NCI-H1930 (cell line): Measurements from ENCODE around the gene BUD31.

Experiments used
- DNase-seq, 2 experiments: peaks; one replicate each; lab custom pipeline; 2025; lab: John Stamatoyannopoulos, UW

BUD31 gene

DNA sequence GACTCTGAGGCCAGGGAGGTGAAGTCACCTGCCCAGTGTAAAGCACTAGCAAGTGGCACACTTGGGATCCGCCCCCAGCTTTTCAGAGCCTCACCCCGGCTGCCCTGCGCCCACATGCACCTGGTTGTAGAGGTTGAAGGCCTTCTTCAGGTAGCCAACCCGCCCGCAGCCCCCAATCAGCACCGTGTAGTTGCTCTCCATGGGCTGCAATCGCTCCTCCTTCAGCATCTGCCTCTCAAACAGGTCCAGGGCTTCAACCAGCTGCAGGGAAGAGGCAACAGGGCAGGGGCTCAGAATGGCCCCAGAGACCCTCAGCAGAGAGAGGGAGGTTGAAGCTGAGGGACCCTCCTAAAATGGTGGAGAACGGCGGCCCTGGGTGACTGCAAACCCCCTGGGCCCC lies 24.4 kb downstream of the BUD31 start:
- no peak for DNase-seq

DNA sequence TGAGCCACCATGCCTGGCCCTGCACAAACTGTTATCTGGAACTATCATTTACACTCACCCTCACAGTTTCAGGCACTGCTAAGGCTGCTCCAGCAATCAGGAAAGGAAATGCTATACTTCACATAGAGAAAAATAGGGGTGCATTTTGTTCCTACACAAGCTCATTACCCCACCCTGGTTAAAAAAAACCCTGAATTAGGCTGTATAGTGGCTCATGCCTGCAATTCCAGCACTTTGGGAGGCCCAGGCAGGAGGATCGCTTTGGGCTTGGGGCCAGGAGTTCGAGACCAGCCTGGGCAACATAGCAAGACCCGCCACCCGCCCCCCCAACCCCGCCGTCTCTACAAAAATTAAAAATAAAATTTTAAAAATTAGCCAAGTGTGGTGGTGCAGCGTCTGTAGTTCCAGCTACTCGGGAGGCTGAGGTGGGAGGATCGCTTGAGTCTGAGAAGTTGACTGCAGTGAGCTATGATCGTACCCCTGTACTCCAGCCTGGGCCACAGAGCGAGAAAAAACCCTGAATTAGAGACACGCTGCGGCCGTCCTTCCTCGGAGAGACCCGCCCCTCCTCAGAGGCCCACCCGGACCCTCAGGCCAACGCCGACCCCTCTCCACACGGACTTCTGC lies 29.3 kb downstream of the BUD31 start:
- no peak for DNase-seq

DNA sequence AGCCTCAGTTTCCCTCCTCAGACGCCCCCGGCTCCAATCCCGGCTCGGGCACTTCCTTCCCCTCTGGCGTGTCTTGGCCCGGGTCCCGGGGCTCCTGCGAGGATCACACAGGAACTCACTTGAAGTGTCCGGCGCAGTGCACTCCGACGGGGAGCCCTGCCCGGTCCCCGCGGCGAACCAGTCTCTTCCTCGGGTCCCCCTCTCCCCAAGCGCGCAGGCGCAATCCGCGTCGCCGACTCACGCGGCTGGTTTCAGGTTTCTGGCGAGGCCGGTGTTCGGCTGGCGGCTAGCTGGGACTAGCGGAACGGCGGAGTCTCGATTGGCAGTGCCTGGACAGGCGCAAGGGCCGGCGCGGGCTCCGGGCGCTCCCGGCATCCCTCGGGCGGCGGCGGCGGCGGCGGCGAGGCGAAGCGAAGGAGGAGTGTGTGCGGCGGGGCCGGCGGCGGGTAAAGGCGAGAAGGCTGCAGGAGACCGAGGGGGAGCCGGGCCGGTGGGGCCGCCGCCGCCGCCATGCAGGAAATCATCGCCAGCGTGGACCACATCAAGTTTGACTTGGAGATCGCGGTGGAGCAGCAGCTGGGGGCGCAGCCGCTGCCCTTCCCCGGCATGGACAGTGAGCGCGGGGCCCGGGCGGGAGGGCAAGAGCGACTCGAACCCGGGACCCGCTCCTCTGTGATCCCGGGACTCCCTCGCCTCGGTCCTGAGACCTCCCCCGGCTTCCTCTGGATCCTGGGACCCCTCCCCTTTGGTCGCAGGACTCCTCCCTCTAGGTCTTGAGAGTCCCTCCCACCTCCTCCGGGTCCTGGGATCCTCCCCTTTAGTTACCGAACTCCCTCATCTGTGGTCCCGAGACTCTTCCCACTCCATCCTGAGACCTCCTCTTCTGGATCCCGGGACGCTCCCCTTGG lies 30.1 kb downstream of the BUD31 start, which contains the start of the genes CPSF4 and PTCD1:
Gene CPSF4 (plus strand): TSS at position 371 of the 908 bp plus-strand sequence. CDS start 140 bp downstream, at position 511.
Gene PTCD1 (minus strand): TSS at position 226 of the 908 bp plus-strand sequence. CDS start 3,556 bp downstream, outside the sequence.
- DNase-seq, result peak; percentile 95 to 96

DNA sequence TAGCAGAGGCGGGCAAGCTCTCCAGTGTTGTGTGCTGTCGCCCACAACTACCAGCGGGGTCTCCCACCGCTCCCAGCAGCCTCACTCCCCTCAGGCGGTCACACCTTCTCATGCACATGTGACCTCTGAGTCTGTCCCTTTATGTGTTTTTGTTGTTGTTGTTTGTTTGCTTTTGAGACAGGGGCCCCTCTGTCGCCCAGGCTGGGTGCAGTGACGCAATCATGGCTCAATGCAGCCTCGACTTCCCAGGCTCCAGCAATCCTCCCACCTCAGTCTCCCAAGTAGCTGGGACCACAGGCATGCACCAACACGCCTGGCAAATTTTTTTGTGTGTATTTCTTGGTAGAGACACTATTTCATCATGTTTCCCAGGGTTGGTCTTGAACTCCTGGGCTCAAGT lies 31.4 kb downstream of the BUD31 start:
- no peak for DNase-seq

DNA sequence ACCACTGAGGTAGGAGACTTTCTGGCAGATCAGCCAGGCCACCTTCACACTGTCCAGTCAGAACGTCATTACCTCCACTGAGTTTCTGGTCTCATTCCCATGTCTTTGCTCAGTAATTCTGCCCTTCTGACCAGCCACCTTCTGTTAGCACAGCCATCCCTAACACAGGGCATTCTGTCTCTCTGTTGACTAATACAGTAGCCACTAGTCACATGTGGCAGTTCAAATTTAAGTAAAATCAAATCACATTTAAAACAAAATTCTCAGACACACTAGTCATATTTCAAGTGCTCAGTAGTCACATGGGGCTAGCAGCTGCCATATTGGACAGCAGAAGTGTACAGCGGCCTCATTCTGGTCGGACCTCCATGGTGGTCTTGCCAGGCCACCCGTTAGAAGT lies 37.3 kb downstream of the BUD31 start:
- no peak for DNase-seq

DNA sequence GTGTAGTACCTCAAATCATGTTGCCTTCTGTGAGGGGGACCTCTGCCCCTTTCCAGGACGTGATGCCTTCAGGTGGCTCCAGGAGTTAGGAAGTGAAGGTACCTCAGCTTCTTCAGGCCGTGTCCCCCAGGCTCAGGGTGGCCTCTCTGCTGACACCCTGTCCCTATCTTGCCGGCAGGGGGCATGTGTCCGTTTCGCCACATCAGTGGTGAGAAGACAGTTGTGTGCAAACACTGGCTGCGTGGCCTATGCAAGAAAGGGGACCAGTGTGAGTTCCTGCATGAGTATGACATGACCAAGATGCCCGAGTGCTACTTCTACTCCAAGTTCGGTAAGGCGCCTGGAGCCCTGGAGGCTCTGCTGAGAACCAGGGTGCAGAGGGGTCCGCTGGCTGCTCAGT lies 39.2 kb downstream of the BUD31 start:
- DNase-seq, result no peak

DNA sequence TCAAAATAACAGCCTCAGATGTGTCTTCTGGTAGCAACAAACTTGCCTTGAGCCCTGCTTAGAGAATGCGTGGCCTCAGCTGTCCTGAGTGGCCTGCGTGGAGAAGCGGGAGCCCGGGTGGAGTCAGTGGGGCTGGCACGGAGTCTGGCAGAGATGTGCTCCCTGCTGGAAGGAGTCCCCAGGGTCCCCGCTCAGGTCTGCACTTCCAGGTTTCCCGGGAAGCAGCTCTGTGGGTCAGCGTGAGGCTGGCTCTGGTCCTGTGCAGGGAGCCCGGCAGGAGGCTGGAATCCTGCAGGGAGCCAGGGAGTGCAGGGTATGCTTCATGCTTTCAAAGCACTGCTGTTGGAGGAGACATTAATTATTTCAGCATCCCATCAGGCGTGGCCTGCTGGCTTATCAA lies 40.1 kb downstream of the BUD31 start:
- no peak for DNase-seq

DNA sequence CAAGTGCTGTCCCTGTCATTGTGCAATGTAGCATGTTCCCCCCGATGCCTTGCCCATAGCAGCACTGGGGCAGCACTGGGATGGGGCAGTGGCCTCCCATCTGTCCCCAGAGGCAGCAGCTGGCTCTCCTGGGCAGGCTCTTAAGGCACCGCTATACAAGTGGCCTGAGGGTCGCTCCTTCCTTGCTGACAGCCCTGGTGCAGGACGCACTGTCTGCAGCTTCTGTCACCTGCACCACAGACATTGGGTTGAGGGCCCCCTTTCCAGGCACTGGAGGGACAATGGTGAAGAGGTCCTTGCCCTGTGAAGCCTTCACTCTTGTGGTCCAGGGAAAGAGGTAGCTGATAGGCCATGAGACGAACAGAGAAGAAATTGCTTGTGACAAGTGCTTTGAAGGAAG lies 40.6 kb downstream of the BUD31 start:
- DNase-seq, result no peak

DNA sequence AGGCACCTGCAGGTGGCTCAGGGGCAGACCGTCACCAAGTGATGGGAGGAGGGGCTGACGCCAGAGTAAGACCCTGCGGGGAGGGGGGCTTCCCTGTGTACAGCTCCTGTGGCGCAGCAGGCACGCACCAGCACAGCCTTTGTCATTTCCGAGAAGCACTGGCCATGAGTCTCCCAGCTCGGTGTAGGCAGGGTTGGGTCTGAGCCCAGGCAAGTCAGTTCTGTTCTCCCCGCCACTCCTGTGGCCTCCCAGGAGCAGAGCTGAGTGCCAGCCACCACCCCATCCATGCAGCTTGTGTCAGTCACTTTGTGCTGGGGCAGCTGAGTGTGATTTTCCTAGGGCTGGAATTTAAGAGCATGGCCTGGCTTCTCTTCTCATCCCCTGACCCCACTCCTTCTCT lies 43.2 kb downstream of the BUD31 start:
- no peak for DNase-seq

DNA sequence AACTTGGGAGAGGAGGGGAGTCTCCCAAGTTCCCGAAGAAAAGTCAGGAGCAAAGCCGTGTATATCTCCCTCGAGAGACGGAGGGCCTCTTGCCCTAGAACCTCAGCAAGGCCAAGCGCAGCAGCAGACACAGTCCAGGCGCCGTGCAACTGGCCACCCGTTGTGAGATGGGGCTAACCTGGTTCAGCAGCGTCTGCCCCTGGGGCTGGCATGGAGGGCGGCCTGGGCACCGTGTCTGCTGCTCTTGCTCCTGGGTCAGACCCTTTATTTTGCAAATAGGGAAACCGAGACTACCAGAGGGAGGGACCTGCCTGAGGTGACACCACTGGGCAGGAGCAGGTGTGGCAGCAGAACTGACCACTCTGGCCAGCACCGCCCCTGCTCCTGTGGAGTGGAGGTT lies 43.8 kb downstream of the BUD31 start:
- no peak for DNase-seq

DNA sequence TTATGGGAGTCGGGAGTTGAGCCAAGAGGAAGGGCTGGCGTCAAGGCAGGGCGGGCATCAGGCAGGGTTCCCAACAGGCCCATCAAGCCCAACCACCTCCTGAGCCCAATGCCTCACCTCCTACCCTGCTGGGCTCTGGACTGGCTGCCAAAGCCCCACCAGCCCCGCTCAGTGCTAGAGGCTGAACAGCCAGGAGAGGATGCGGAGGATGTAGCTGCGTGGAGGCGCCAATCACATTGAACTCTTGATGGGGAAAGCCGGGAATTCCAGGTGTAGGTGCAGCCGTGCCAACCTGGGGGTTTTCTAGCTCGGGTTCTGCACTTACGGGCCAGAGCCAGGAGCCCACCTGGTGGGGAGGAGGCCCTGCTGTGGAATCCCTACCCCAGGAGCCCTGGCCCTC lies 44.3 kb downstream of the BUD31 start:
- DNase-seq, result no peak

DNA sequence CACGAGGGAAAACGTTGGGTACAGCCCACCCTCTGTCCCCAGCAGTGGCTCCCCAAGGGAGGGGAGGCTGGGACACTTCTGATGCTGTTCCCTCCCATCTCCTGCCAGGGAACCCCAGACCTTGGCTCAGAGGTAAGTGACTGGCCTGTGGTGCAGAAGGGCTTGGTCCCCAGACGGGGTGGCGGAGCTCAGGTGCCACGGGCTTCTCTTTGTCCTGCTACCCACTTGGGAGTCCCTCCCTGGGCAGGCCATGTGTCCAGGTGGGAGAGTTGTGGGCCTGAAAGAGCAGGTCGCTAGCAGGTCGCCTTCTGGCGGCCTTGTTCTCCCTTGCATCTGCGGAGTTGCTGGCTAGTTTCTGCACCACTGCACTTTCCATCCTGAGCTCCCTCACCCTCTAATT lies 47.1 kb downstream of the BUD31 start:
- DNase-seq, result no peak

DNA sequence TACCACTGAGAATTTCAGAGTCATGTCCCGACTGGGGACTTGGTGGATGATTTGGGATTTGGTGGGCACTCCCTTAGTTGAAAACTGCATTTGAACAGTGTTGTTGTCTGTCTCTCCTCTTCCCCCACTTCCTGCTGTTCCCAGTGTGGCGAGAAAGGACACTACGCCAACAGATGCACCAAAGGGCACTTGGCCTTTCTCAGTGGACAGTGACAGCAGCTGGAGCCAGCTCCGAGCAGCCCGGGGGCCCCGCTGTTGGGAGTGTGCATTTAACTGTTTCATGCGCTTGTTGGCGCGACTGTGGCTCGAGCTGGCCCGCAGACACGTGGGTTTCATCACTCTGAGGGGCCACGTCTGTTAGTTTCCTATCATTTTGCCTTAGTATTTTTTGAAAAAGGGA lies 47.5 kb downstream of the BUD31 start:
- no peak for DNase-seq

DNA sequence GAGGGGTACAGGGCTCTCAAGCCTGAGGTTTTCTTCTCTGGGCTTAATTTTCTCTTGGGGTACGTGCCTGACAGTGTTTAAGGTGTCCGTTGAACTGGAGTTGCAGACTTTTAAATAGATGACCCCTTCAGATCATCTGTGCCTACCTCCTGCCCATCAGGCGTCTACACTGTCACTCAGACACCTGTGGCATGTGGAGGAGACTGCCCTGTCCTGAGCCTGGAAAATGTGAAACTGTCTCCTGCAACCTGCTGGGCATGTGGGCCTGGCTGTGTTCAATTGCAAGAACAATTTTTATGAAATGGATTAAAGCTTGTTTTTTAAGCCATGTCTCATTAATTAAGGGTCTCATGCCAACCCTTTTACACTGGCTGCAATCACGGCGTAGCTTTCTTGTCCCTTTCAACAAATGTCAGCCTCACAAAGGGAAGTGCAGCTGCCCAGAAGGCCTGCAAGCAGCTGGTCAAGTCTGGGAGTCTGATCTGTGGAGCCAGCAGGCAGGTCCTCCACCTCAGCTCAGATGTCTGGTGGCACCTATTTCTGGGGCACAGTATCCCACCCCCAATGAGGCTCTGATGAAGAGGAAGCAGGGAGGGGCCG lies 48.4 kb downstream of the BUD31 start:
- no peak for DNase-seq

DNA sequence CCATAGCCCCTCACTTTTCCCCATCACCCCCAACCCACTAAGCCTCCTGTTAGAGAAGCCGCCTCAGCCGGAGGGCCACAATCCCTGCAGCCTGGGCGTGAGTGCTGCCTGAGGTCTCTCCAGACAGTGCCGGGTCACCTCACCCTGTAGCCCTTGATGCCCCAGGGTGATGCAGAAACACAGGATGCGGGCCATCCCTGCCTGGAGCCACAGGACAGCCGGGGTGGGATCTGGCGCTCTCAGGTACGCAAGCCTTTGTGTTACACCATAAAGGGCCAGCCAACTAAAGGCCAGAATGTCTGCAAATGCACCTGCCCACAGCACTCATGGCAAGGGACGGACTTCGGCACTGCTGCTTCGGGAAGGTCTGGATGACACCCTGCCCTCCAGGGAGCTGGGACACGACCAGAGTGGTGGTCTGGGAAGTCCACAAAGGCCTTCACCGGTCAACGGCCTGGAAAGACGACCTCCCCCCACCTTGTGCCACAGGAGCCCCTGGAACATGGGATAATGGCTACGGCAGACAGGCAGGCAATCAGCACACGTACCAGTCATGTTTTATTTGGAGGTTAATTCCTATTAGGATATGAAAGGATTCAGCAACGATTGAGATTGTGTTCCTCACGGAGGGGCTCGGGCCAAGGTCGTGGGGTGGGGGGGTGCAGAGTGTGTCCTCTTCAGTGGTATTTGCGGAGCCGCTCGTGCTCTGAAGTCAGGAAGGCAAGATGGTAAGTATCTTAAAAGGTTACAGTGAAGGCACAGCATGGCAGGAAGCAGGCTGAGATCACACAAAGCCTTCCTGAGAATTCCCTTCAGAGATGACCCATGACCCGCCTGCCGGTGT lies 49.1 kb downstream of the BUD31 start:
- DNase-seq, result no peak

DNA sequence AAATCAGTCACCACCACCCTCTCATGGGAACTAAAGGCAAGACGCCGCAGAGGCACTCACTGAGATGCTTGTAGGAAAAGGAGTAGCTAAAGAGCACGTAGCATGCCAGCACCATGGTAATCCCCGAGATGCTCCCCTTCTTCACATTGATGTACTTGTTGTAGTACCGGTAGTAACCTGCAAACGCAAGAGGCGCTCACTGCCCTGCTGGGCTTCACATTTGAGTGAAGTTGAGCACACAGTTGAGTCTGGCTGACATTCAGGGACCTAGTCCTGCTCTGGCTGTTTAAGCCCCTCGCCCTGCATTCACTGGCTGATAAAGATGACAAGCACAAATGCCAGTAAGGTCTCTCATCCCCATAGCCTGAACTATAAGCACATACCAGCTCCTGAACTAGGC lies 50.3 kb downstream of the BUD31 start:
- peak in 1 of 2 experiments; percentile 20 for DNase-seq

DNA sequence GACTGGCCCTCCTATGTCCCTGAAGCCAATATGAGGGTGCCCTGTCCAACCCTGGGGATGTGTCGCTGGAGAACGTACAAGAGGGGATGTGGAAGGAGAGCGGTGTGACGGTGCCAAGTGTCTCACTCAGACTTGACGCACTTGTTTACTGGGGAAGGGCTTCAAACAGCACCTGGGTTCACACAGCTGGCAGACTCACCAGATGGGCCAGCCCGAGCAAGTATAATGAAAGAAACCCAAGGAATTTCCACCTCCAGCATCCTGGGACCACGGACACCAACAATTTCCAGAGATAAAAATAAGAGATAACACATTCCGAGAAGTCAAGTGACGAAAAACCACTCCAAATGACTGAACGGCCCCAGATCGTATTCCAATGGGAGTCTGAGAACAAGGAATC lies 51.9 kb downstream of the BUD31 start:
- no peak for DNase-seq

DNA sequence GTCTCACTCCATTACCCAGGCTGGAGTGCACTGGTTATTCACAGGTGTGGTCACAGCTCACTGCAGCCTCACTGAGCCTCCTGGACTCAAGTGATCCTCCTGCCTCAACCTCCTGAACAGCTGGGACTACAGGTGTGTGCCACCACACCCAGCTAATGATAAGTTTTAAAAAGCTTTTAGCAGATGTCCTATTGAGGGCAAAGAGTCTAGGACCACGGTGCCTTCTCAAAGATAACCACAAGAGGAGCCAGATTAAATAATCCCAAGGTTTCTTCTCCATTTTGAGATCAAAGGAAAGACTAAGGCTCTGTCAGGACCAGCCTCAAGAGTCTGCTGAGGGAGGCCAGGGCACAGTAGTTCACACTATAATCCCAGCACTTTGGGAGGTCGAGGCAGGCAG lies 52.5 kb downstream of the BUD31 start:
- DNase-seq, result no peak

DNA sequence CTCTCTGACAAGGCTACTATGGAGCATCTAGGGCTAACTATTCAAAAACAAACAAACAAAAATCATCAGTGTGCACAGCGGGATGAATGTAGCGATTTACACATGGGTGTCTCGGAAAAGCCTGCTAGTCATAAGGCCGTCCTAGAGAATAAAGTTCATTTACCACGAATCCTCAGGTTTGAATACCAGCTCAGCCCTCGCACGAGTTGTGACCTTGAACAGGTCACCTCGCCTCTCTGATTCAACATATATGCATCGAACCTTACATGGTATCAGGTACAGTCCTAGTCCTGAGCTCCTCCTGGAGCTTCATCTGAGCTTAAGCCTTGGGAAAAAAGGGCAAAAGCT lies 56.6 kb downstream of the BUD31 start:
- no peak for DNase-seq

DNA sequence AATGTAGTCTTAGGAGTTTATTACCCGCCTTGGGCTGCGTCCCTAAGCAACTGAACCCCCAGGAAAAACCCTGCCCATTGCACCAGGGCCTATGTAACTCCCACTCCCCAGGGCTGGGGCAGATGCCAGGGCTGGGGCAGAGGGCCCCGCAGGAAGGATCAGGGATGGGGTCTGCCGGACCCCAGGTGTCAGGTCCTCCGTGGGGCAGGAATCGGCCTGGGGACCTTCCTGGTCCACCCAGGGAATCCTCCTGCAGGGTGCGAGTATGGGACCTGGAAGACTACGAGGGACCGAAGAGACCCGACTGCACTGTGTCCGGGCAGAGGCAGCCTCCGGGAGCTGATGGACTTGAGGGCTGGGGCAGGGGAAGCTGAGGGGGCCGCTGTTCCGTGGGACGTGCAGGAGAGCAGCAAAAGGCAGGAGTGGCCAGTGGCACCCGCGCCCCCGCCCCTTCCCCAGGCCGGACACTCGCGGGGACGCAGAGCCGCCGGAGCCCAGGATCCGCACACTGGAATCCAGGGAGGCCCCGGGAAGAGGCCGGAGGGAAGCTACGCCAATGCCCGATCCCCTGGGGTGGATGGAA lies 59.7 kb downstream of the BUD31 start:
- DNase-seq, result no peak
